ENCODE results near the gene MLH3. TPM values are rescaled to one million over a fixed set of nuclear protein-coding genes. Genes with fewer than 3 reads are reported as not detected.

Gene MLH3
- total RNA-seq, 1 donor: 36.9 TPM

DNA sequence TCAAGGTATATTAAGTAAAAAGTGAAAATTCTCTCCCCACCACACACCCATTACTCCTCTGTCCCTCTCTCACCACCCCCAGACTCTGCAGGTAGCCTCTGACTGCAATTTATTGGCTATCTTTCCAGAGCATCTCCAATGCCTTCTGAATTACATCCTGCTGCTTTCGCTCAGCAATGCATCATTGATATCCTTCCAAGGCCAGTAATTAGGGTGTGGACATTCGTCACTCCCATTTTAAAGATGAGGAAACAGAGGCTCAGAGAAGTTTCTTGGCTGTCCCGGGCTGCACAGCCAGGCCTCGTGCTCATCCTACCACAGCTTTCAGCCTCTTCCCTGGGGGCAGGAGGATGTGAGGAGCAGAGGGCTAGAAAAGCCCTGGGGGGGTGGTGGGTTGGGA lies 72.2 kb downstream of the MLH3 start:
- Histone ChIP-seq H3K27me3 (ENCODE audit: insufficient read depth, low read length) (no peaks in the 10 kb centered on the region), H3K4me3 (ENCODE audit: low read length) (no peak overlapping the region), H3K4me1 (ENCODE audit: insufficient read depth, low read length) (no peaks in the 10 kb centered on the region), H3K9me3 (ENCODE audit: low read depth, low read length) (no peaks in the 10 kb centered on the region)

DNA sequence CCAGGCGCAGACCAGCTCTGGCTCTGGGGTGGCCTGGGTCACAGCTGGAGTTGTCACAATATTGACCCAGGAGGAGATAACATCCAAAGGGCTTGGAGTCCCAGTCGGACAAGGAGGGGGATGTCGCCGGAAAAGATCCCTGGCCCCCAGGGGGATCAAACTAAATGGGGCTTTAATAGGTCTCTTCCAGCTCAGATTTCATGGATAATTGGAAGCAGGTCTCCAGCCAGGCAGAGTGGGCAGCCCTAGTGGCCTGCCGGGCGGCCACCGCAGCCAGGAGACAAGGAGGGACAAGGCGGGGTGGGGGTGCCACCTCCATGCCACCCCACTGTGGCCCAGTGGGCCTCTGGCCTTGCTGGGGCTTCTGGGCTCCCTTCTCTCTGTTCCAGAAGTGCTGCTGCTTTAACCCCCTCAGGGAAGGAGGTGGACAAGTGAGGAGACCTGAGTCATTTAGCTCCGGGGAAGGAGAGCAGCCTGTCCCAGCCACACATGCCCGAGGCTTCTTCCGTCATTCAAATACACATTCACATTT lies 72.8 kb downstream of the MLH3 start:
- Histone ChIP-seq H3K9me3 (ENCODE audit: low read depth, low read length) (no peaks in the 10 kb centered on the region), H3K27me3 (ENCODE audit: insufficient read depth, low read length) (no peaks in the 10 kb centered on the region), H3K4me1 (ENCODE audit: insufficient read depth, low read length) (peaks cover 4% of the 10 kb centered on the region), H3K4me3 (ENCODE audit: low read length) (no peak overlapping the region)

GRCh38 chr14:74977901-74978385 lies 73.3 kb downstream of the MLH3 start:
- Histone ChIP-seq H3K4me3 (ENCODE audit: low read length) (no peak overlapping the region), H3K27me3 (ENCODE audit: insufficient read depth, low read length) (no peaks in the 10 kb centered on the region), H3K4me1 (ENCODE audit: insufficient read depth, low read length) (peaks cover 8% of the 10 kb centered on the region), H3K9me3 (ENCODE audit: low read depth, low read length) (no peaks in the 10 kb centered on the region)

- H3K9me3 ChIP-seq (ENCODE audit: low read depth, low read length): no peaks in the 10 kb centered on the region
- peaks cover 8% of the 10 kb centered on the region for H3K4me1 ChIP-seq (ENCODE audit: insufficient read depth, low read length)
- no peaks in the 10 kb centered on the region for H3K27me3 ChIP-seq (ENCODE audit: insufficient read depth, low read length)
- no peak overlapping the region for H3K4me3 ChIP-seq (ENCODE audit: low read length)
Measured at GRCh38 chr14:74977164-74977900, 73.9 kb downstream of the MLH3 start.

DNA sequence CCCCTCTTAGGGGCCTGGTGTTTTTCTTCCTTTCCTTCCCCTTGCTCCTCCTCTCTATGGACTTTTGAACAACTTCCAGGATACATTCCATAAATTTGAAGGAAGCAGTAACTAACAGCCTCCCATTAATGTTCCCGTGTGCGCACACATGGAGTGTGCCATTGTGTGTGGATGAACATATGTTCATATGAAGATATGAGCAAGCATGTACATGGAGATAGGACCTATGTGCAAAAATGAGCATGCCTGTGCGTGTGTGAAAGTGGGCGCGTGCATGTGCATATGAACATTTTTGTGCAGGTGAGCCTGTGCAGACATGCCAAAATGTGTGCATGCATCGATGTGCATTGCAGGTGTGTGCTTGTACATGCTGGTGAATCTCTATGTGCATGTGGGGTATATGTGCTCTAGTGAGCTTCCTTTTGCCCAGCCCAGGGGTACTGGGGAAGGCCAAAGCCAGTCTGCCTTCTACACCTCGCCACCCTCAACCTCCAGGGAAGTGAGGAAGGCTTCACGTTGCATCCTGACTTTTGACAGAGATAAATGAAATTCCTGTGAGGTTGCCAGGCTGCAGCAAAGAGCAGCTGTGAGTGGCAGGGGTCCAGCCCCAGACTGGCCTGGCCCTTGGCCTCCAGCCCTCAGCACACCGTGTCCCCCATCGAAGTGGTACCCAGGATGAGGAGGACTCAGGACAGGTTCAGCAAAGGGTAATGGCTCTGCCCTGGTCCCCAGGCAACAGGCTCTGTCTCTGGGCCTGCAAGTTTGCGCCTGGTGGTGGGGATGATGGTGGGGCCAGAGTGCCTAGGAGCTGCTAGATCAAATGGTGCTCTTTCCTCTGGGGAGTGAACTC lies 74.8 kb downstream of the MLH3 start:
- Histone ChIP-seq H3K9me3 (ENCODE audit: low read depth, low read length) (no peaks in the 10 kb centered on the region), H3K27me3 (ENCODE audit: insufficient read depth, low read length) (no peaks in the 10 kb centered on the region), H3K4me3 (ENCODE audit: low read length) (no peak overlapping the region), H3K4me1 (ENCODE audit: insufficient read depth, low read length) (peaks cover 8% of the 10 kb centered on the region)

GRCh38 chr14:74975059-74975810 lies 76.0 kb downstream of the MLH3 start:
- Histone ChIP-seq H3K27me3 (ENCODE audit: insufficient read depth, low read length) (no peaks in the 10 kb centered on the region), H3K4me3 (ENCODE audit: low read length) (no peak overlapping the region), H3K9me3 (ENCODE audit: low read depth, low read length) (no peaks in the 10 kb centered on the region), H3K4me1 (ENCODE audit: insufficient read depth, low read length) (peaks cover 8% of the 10 kb centered on the region)

GRCh38 chr14:74974364-74975058 lies 76.8 kb downstream of the MLH3 start:
- H3K4me1 ChIP-seq (ENCODE audit: insufficient read depth, low read length): peaks cover 8% of the 10 kb centered on the region
- no peaks in the 10 kb centered on the region for H3K27me3 ChIP-seq (ENCODE audit: insufficient read depth, low read length)
- H3K9me3 ChIP-seq (ENCODE audit: low read depth, low read length): no peaks in the 10 kb centered on the region
- no peak overlapping the region for H3K4me3 ChIP-seq (ENCODE audit: low read length)

- Histone ChIP-seq H3K4me1 (ENCODE audit: insufficient read depth, low read length) (peaks cover 8% of the 10 kb centered on the region), H3K9me3 (ENCODE audit: low read depth, low read length) (no peaks in the 10 kb centered on the region), H3K27me3 (ENCODE audit: insufficient read depth, low read length) (no peaks in the 10 kb centered on the region), H3K4me3 (ENCODE audit: low read length) (no peak overlapping the region)
Measured at GRCh38 chr14:74973905-74974363, 77.3 kb downstream of the MLH3 start.

- Histone ChIP-seq H3K27me3 (ENCODE audit: insufficient read depth, low read length) (no peaks in the 10 kb centered on the region), H3K9me3 (ENCODE audit: low read depth, low read length) (no peaks in the 10 kb centered on the region), H3K4me3 (ENCODE audit: low read length) (no peak overlapping the region), H3K4me1 (ENCODE audit: insufficient read depth, low read length) (peaks cover 8% of the 10 kb centered on the region)
Measured at GRCh38 chr14:74973003-74973653, 78.1 kb downstream of the MLH3 start.

DNA sequence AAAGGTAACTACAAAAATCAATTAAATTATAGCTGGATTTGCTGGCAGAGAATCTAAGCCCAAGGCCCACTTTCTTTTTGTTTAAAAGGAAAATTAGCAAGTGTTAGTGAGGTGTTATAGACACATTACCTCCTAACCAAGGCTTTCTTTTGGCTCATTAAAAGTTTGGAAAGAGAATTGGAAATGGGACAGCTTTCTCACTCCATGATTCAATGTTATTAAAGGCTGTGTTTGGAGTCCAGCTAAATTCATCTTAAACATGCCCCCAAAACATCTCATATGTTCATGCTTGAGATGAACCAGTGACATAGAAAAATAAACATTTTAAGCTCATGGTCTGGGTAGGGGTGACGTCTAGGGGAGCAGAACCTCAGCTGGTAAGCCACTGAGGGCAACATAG lies 82.5 kb downstream of the MLH3 start:
- H3K4me1 ChIP-seq (ENCODE audit: insufficient read depth, low read length): peaks cover 7% of the 10 kb centered on the region
- no peak overlapping the region for H3K4me3 ChIP-seq (ENCODE audit: low read length)
- no peaks in the 10 kb centered on the region for H3K27me3 ChIP-seq (ENCODE audit: insufficient read depth, low read length)
- H3K9me3 ChIP-seq (ENCODE audit: low read depth, low read length): no peaks in the 10 kb centered on the region

DNA sequence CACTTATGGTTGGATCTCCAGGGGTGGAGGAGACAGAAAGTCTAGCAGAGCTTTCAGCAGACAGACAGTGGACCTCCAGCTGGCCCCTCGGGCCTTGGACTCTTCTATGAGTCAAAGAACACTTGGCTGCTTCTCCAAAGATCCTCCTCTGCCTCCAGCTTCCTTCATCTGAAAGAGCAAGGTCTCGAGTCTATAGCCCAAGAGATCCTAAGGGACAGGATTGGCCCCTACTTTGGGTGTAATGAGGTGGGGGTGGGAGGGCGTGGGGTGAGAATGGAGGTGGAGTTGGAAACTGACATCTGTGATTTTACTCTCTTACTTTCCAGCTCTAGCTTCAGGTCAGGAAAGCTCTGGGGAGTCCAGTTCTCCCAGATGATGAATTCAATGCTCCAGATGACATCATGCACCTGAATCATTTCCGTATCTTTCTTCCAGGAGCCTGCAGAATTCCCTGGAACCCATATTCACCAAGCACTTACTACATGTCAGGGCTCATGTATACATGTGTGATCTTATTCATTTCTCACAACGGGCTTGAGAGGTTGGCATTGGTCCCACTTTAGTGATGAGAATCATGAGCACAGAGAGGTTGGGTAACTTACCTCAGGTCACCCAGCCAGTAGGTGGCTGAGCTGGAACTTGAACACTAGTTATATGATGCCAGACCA lies 85.6 kb downstream of the MLH3 start:
- H3K4me1 ChIP-seq (ENCODE audit: insufficient read depth, low read length): peaks cover 20% of the 10 kb centered on the region
- H3K27me3 ChIP-seq (ENCODE audit: insufficient read depth, low read length): no peaks in the 10 kb centered on the region
- no peak overlapping the region for H3K4me3 ChIP-seq (ENCODE audit: low read length)

DNA sequence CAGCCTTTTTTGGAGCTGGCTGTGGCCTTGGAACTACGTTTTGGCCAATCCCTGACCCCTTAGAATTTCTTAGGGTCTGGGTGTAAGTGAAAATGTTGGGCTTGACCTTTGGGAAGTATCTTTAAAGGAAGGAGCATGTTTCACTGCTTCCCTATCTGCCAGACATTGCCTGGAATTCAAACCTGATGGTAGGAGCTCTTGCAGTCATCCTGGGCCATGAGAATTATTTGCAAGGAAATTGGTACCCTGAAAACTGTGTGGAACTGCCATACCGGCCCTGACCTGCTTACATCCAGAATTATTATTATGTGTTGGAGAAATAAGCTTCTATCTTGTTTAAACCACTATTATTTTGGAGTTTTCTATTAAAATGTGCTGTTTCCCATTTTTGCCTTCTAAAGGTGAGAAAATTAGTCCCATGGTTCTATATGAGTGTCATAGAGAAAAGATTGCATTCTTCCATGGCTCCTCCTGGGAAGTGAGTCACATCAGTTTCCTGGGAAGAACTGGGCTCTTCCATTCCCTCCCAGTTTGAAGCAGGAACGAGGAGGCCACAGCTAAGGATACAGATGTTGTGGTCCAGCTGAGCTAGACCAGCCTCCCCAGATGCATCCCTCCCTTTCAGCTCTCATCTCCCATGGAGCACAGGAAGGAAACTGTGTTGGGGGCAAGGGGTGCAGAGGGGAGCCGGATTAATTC lies 86.3 kb downstream of the MLH3 start:
- H3K27me3 ChIP-seq (ENCODE audit: insufficient read depth, low read length): no peaks in the 10 kb centered on the region
- no peak overlapping the region for H3K4me3 ChIP-seq (ENCODE audit: low read length)
- peaks cover 20% of the 10 kb centered on the region for H3K4me1 ChIP-seq (ENCODE audit: insufficient read depth, low read length)
- H3K9me3 ChIP-seq (ENCODE audit: low read depth, low read length): no peaks in the 10 kb centered on the region

More for the DNA sequence above, 85.6 kb downstream of the MLH3 start:
- no peaks in the 10 kb centered on the region for H3K9me3 ChIP-seq (ENCODE audit: low read depth, low read length)
